Esophagus muscularis mucosa (tissue), 2 donors: ENCODE data around the gene NELL1.

Experiments used
- POLR2A ChIP-seq: fragments of 450-650 bp; IDR thresholded peaks from one replicate; pipeline ENCODE4 v1.6.1; 2017; ENCODE audit warnings: antibody characterized with exemption, moderate library complexity, mild to moderate bottlenecking, low read depth
- POLR2AphosphoS5 ChIP-seq, 2 donors: sonication (generic); formaldehyde crosslinking; IDR thresholded peaks; one replicate each; pipeline ENCODE4 v1.6.1; 2017; ENCODE audit warnings: antibody characterized with exemption in 2 of 2

DNA sequence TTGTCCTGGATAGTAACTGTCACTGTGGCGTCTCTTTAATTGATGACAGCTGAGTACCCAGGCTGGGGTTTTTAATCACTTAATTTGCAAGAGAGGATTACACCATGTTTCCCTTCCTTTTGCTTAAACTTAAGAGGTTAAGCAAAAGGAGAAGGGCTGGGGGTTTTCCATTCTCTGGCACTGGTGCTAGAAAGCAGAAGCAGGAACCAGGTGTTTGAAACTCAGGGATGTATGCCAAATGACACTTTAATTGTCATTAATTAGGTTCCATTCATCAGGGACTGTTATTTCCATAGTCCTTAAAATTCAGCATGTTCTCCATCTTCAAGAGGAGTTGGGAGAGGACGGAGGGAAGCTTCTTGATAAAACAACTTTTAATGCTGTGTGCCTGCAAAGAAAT lies 746.2 kb downstream of the NELL1 start:
- TF ChIP-seq POLR2AphosphoS5 (IDR thresholded peaks at IDR 0.05) (no peak), POLR2A (no peak)
